ENCODE measurements around the gene PIGM. TPM values are rescaled to one million over a fixed set of nuclear protein-coding genes. Genes with fewer than 3 reads are reported as not detected.
A peak's percentile ranks its signal among the peaks of the same experiment; 100 is the strongest.

Gene PIGM
- total RNA-seq, 1 experiment from 2014 or later = 4.4 TPM

- ATAC-seq (no peak), DNase-seq (ENCODE audit: low spot score) (no peak)
- H3K9me3 Mint-ChIP-seq = no peaks in the 10 kb centered on the region
- ChIA-PET CTCF (interaction anchor here (0.6 to 31.0 kb wide), 23 partner anchors 10 to 393 kb away, joined by 3 to 978 read pairs (median 7); partner anchors contain the start of genes ATP1A2, DUSP23, IGSF8 and IGSF9), POLR2A (no interaction called here)
- H3K36me3 Mint-ChIP-seq = no peaks in the 10 kb centered on the region
- no peak overlapping the region for H3K27ac Mint-ChIP-seq
- TF ChIP-seq ZNF671 (CRISPR knock-in tag; IDR thresholded peaks at IDR 0.05) (no peak), GABPB1 (CRISPR knock-in tag; IDR thresholded peaks at IDR 0.05) (no peak), JAZF1 (CRISPR knock-in tag; IDR thresholded peaks at IDR 0.05) (no peak), SP1 (CRISPR knock-in tag; conservative IDR thresholded peaks at IDR 0.05) (no peak), CTCF (IDR thresholded peaks at IDR 0.05) (no peak), RORB (CRISPR knock-in tag; IDR thresholded peaks at IDR 0.05) (no peak), ZNF423 (CRISPR knock-in tag; IDR thresholded peaks at IDR 0.05) (no peak), GRHL2 (CRISPR knock-in tag; IDR thresholded peaks at IDR 0.05; ENCODE audit: insufficient replicate concordance, severe bottlenecking) (no peak)
- peaks cover 30% of the 10 kb centered on the region for H3K4me1 Mint-ChIP-seq
- H3K4me3 Mint-ChIP-seq = peak overlapping the region; percentile 26; the same call in 1 of the 2 replicates
- H3K27me3 Mint-ChIP-seq (ENCODE audit: low read depth) = peaks cover 15% of the 10 kb centered on the region
These were observed 15.6 kb upstream of the PIGM start for GRCh38 chr1:160047111-160047991.

- peak; percentile 61 for DNase-seq (ENCODE audit: low spot score)
- POLR2A ChIA-PET = no interaction called here
- Mint-ChIP-seq H3K27ac (no peak overlapping the region), H3K9me3 (no peaks in the 10 kb centered on the region), H3K4me3 (peak overlapping the region; percentile 26; the same call in 1 of the 2 replicates), H3K36me3 (no peaks in the 10 kb centered on the region), H3K27me3 (ENCODE audit: low read depth) (peaks cover 7% of the 10 kb centered on the region), H3K4me1 (peaks cover 30% of the 10 kb centered on the region)
- CTCF ChIA-PET = interaction anchor here (0.7 to 31.0 kb wide), 34 partner anchors 9 to 266 kb away, joined by 3 to 978 read pairs (median 5); partner anchors contain the start of genes ATP1A2, DUSP23, IGSF8 and IGSF9
- peak; percentile 88 for ATAC-seq
- no peak for TF ChIP-seq MYBL2 (CRISPR knock-in tag; IDR thresholded peaks at IDR 0.05)
- no peak for TF ChIP-seq TP53 (CRISPR knock-in tag; IDR thresholded peaks at IDR 0.05)
- TF ChIP-seq USF2 (CRISPR knock-in tag; IDR thresholded peaks at IDR 0.05) = no peak
- TF ChIP-seq TEAD1 (CRISPR knock-in tag; IDR thresholded peaks at IDR 0.05) = no peak
- TF ChIP-seq, protein P1, sequence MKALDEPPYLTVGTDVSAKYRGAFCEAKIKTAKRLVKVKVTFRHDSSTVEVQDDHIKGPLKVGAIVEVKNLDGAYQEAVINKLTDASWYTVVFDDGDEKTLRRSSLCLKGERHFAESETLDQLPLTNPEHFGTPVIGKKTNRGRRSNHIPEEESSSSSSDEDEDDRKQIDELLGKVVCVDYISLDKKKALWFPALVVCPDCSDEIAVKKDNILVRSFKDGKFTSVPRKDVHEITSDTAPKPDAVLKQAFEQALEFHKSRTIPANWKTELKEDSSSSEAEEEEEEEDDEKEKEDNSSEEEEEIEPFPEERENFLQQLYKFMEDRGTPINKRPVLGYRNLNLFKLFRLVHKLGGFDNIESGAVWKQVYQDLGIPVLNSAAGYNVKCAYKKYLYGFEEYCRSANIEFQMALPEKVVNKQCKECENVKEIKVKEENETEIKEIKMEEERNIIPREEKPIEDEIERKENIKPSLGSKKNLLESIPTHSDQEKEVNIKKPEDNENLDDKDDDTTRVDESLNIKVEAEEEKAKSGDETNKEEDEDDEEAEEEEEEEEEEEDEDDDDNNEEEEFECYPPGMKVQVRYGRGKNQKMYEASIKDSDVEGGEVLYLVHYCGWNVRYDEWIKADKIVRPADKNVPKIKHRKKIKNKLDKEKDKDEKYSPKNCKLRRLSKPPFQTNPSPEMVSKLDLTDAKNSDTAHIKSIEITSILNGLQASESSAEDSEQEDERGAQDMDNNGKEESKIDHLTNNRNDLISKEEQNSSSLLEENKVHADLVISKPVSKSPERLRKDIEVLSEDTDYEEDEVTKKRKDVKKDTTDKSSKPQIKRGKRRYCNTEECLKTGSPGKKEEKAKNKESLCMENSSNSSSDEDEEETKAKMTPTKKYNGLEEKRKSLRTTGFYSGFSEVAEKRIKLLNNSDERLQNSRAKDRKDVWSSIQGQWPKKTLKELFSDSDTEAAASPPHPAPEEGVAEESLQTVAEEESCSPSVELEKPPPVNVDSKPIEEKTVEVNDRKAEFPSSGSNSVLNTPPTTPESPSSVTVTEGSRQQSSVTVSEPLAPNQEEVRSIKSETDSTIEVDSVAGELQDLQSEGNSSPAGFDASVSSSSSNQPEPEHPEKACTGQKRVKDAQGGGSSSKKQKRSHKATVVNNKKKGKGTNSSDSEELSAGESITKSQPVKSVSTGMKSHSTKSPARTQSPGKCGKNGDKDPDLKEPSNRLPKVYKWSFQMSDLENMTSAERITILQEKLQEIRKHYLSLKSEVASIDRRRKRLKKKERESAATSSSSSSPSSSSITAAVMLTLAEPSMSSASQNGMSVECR (CRISPR knock-in tag; IDR thresholded peaks at IDR 0.05; ENCODE audit: borderline replicate concordance) = no peak
- peak; percentile 57; the same call in 1 of the 2 replicates for TF ChIP-seq CTCF (IDR thresholded peaks at IDR 0.05)
- no peak for TF ChIP-seq E2F4 (CRISPR knock-in tag; IDR thresholded peaks at IDR 0.05; ENCODE audit: borderline replicate concordance, low read depth)
- TF ChIP-seq PRRX2 (CRISPR knock-in tag; IDR thresholded peaks at IDR 0.05) = no peak
- TF ChIP-seq ZNF423 (CRISPR knock-in tag; IDR thresholded peaks at IDR 0.05) = peak; percentile 76
- TF ChIP-seq CREM (CRISPR knock-in tag; IDR thresholded peaks at IDR 0.05) = no peak
- no peak for TF ChIP-seq TCF7 (CRISPR knock-in tag; IDR thresholded peaks at IDR 0.05; ENCODE audit: low read depth)
- no peak for TF ChIP-seq E2F1 (CRISPR knock-in tag; IDR thresholded peaks at IDR 0.05)
- TF ChIP-seq ZNF317 (CRISPR knock-in tag; IDR thresholded peaks at IDR 0.05; ENCODE audit: borderline replicate concordance, low read depth) = no peak
- TF ChIP-seq EMX1 (CRISPR knock-in tag; IDR thresholded peaks at IDR 0.05) = no peak
These were observed 14.8 kb upstream of the PIGM start for GRCh38 chr1:160046494-160047110.
